CD4-positive, alpha-beta T cell treated with Interleukin-15 for 4 hours (primary cell): ENCODE measurements around the gene HEMK1.
A peak's percentile ranks its signal among the peaks of the same experiment; 100 is the strongest.

Experiments used
- DNase-seq: peaks from one replicate; pipeline ENCODE4 v3.0.0-alpha.2; 2020; ENCODE audit warnings: low spot score

HEMK1 gene

DNA sequence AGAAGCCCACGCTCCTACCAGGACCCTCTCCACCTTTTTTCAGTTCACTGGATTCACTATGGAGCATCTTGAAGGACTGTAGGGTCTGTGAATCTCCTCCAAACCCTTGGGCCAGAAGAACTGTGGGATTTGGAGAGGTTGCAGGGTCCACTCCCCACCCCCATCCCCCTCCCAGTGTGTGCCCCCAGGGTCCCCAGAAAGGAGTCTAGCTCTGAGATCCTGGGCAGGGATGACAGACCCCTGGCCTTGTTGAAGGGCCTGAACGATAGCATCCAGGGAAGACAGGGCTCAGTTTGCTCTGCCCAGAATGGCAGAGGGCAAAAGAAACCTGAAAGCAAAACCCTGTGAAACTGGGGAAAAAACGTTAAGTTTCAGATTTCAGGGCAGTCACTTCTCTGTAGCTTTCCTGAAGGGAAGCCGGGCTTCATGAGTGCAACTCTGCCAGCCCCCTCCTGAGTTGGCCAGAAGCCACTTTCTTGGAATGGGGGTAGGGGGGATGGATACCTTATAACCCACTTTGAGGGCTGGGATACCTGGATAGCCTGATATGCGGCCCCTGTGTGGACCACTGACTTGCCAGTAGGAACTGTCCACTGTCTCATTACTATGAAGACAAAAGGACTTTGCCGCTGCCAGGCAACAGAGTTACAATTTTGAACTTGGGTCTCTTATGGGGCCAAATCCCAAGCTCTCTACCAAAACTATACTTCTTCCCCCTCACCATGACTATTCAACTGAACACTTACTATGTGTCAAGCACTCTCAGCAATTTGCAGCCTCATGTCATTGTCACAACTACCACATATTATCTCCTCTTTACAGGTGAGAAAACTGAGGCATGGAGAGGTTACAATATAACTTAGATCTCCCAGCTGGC lies 43.9 kb downstream of the HEMK1 start:
- no peak for DNase-seq

DNA sequence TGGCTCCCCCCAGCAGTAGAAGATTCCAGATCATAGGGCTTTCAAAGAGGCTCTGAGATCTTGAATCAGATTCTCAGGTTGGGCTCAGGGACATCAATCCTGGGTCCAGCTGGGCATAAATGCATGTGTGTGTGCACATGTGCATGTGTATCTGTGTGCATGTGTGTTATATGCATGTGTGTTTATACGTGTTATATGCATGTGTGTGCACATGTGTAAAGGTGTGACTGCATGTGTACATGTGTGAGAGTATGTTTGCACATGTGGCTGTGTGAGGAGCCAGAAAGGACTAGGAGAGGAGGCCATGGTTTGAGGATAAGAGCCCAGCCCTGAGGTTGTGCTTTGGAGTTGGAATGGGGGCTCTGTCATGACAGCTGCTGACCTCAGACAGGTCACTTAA lies 45.9 kb downstream of the HEMK1 start:
- no peak for DNase-seq

DNA sequence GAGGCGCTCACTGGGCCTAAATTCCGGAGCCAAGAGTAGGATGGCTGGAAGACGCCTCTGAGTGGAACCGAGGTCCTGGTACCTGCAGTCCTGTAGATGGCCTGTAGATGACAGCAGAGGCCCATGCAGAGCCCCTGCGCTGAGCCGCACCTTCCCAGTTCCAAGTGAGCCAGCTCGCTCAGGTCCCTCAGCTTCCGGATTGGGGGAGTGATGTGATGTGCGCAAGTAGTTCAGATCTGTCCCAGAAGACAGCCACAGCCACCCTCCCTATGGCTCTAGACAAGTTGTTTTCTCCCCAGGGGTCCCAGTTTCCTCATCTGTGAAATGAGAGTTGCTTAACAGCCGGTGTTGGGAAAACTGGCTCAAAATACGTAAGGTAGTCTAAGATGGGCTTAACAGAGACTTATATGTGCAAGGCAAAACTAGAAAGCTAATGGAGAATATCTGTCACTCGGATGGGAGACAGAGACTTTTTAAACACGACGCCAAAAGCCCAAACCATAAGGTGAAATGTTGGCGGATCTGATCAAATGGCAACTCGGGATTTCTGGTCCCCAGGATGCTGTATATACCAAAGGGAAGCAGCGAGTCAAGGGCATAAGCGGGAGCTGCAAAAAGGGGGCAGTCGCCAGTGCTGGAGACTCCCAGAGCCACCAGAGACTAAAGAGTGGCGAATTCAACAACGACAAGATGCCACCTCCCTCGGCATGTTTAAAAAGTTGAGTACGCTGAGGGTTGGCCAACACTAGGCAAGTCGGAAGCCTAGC lies 46.9 kb downstream of the HEMK1 start:
- peak; percentile 86 for DNase-seq

DNA sequence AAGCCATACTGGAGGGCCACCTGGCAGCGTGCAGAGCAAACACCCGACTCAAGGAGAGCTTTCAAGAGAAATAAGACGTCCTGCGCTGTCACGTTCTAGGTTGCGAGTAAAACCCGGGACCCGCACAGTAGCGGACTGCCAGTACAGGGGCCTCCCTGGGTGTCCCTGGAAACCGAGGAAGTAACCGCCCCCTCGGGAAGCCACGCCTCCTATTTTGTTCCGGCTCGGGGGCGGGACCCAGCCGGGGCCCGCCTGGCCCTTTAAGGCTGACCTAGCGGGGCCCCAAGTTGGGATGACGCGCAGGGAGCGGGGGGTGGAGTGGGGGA lies 47.4 kb downstream of the HEMK1 start:
- DNase-seq, result peak; percentile 95

- DNase-seq, result no peak
These were observed 47.9 kb downstream of the HEMK1 start, which contains the start of gene MAPKAPK3 for GRCh38 chr3:50617096-50617791. Gene MAPKAPK3, plus strand, starts transcription at chr3:50617151. Its CDS starts 415 bp downstream, at chr3:50617566.

GRCh38 chr3:50617911-50618481 lies 48.7 kb downstream of the HEMK1 start:
- no peak for DNase-seq

DNA sequence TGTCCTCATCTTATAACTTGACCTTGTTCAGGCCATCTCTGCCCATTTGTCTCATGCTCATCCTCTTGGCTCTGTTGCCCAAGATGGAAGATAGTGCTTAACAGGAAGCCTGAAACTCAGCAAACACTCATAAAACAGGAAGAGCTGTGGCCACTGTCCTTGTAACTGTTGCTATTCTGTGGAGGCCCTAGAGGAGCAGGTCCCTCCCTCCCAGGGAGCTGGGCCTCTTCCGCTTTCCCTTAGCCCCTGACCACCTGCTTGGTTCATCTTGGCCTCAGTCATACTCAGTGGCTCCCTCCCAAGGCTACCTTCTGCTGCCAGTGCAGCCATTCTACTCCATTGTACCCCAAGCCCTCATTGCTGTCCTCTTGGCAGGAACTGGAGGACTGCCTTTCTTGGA lies 51.1 kb downstream of the HEMK1 start:
- DNase-seq, result no peak

DNA sequence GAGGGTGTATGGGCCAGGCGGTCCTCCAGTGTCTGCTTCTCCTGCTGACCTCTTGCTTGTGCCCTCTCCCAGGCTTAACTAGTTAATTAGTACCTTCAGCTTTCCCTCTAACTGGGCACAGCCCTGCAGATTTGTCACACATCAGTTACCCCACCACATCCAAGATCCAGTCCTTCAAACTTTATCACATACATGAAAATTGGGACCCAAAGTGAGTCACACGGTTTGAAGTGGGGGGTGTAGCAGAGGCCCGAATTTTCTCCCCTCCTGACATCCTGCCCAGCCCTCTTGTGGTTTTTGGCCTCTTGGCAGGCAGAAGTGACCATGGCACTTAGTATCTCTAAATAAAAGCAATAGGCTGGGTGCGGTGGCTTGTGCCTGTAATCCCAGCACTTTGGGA lies 51.5 kb downstream of the HEMK1 start:
- DNase-seq, result no peak

DNA sequence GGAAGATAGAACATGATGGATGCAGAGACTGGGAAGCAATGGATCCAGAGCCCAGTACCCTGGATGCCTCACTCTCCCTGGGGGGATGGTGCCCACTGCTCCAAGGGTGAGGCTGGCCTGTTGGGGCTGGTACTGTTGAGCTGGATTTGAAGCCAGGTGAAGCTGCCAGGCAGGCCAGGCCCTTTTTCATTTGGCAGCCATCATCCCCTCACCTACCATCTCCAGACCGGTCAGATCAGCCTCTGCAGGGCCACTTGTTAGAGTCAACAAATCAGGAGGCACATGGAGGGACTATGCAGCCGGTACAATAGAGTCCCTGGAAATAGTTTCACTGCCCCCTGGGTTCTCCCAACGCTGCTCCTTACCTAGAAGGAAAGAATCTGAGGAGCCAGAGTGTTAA lies 53.6 kb downstream of the HEMK1 start:
- no peak for DNase-seq

- DNase-seq, result peak; percentile 54
These were observed 54.6 kb downstream of the HEMK1 start for GRCh38 chr3:50623840-50624474.

DNA sequence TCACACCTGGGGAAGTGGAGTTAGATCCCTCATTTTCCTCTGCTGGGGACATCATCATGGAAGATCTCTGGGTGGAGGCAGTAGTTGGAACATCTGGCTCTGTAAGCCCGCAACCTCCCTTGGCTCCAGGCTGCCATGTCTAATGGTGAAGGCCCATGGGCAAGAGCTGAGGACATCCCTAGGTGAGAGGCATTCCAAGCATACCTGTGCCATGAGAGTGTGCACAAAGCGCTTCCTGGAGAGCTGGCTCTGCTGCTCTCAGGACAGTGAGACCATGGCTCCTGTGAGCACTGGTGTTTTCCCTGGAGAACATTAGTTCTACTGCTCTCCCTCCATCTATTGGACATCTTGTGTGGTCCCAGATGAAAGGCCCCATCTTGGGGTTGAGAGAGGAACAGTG lies 55.3 kb downstream of the HEMK1 start:
- no peak for DNase-seq

- DNase-seq, result no peak
These were observed 56.2 kb downstream of the HEMK1 start for GRCh38 chr3:50625231-50626182.

- no peak for DNase-seq
These were observed 57.1 kb downstream of the HEMK1 start for GRCh38 chr3:50626401-50626800.

DNA sequence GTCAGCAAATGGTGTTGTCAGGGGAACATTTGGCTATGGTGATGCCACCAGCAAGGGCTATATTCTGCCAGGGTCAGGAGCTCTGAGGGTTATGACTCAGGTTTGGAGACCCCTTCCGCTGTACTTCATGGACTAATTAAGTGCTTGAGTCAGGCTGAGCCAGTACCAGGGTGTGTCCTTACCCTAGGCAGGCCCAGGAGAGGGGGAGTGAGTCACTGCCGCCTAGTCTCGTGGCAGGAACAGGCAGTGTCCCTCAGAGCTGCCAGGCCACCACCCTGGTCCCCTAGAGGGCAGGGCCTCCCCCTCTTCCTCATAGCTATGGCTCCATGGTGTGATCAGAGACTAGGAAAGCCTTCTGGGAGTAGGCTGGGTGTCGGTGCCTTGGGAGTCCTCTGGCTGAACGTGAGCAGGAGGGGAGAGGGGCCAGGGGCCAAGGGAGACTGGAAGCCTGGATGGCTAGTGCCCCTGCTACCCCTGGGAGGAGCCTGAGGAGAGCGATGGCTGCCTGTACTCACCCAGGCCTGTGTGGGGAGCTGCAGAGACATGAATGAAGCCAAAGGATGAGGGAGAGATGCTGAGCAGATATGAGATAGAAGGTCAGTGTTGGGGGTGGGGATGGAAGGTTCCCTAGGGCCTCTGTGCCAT lies 58.2 kb downstream of the HEMK1 start:
- DNase-seq, result peak; percentile 30

- no peak for DNase-seq
These were observed 59.3 kb downstream of the HEMK1 start for GRCh38 chr3:50628601-50629000.

- no peak for DNase-seq
These were observed 61.1 kb downstream of the HEMK1 start for GRCh38 chr3:50630394-50630793.

DNA sequence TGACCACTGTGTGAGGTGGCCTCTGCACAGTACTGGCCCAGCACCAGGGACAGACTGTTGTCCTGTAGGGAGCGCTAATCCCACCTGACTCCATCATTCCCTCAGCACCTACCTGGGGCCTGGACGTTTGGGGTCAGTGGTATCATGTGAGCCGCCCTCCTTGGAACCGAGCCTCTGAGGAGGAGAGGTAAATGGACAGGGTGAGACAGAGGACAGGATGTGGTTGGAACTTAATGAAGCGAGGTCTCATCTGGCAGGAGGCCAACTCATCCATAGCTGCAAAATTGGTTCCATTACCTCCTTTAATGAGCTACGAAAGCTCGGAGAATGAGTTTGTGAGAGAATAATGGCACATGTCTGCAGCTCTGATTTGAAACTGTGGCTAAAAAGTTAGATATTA lies 61.6 kb downstream of the HEMK1 start:
- DNase-seq, result no peak

- peak; percentile 10 for DNase-seq
These were observed 63.1 kb downstream of the HEMK1 start for GRCh38 chr3:50632450-50632849.

- no peak for DNase-seq
These were observed 64.0 kb downstream of the HEMK1 start for GRCh38 chr3:50633230-50633790.

- no peak for DNase-seq
These were observed 65.7 kb downstream of the HEMK1 start for GRCh38 chr3:50635066-50635465.
